A549 (cell line): ENCODE results near the gene ANK3.

ENCODE experiments used
- CEBPB ChIP-seq, 2 experiments: fragments of >200 bp in 1 of 2; sonication (Bioruptor Twin) in 1 of 2; formaldehyde crosslinking in 1 of 2; IDR thresholded peaks; 2 replicates each; pipeline ENCODE4 v1.6.1; 2012 to 2016
- CTCF ChIP-seq: fragments of >200 bp; sonication (Bioruptor Twin); formaldehyde crosslinking; IDR thresholded peaks from 3 replicates; pipeline ENCODE4 v1.5.1; 2016
- HOXA7 ChIP-seq: fragments of 250-450 bp; sonication (Bioruptor Pico); IDR thresholded peaks from 2 replicates; pipeline ENCODE4 v1.5.0; 2020; ENCODE audit warnings: mild to moderate bottlenecking, moderate library complexity
- POLR2A ChIP-seq: IDR thresholded peaks from 2 replicates; pipeline ENCODE4 v1.6.1; 2012; ENCODE audit warnings: mild to moderate bottlenecking, low read length
- RFX5 ChIP-seq: fragments of 450-650 bp; IDR thresholded peaks from 2 replicates; pipeline ENCODE4 v1.7.1; 2014; ENCODE audit warnings: antibody characterized with exemption, mild to moderate bottlenecking, moderate library complexity
- SMC3 ChIP-seq: fragments of >200 bp; sonication (Bioruptor Twin); formaldehyde crosslinking; IDR thresholded peaks from 3 replicates; pipeline ENCODE4 v1.6.1; 2018; ENCODE audit warnings: inconsistent platforms
- TF ChIP-seq, protein P1 (sequence below): fragments of 200-600 bp; sonication (generic); IDR thresholded peaks from 2 replicates; pipeline ENCODE4 v1.6.1; 2016; ENCODE audit warnings: antibody characterized with exemption, mild to moderate bottlenecking, moderate library complexity

GRCh38 chr10:60246382-60246781 is 143.3 kb downstream of the ANK3 start:
- TF ChIP-seq CTCF (no peak), CEBPB (IDR thresholded peaks at IDR 0.05) (no peak), HOXA7 (CRISPR knock-in tag) (no peak), RFX5 (no peak), SMC3 (no peak), POLR2A (no peak)
- TF ChIP-seq, protein P1, sequence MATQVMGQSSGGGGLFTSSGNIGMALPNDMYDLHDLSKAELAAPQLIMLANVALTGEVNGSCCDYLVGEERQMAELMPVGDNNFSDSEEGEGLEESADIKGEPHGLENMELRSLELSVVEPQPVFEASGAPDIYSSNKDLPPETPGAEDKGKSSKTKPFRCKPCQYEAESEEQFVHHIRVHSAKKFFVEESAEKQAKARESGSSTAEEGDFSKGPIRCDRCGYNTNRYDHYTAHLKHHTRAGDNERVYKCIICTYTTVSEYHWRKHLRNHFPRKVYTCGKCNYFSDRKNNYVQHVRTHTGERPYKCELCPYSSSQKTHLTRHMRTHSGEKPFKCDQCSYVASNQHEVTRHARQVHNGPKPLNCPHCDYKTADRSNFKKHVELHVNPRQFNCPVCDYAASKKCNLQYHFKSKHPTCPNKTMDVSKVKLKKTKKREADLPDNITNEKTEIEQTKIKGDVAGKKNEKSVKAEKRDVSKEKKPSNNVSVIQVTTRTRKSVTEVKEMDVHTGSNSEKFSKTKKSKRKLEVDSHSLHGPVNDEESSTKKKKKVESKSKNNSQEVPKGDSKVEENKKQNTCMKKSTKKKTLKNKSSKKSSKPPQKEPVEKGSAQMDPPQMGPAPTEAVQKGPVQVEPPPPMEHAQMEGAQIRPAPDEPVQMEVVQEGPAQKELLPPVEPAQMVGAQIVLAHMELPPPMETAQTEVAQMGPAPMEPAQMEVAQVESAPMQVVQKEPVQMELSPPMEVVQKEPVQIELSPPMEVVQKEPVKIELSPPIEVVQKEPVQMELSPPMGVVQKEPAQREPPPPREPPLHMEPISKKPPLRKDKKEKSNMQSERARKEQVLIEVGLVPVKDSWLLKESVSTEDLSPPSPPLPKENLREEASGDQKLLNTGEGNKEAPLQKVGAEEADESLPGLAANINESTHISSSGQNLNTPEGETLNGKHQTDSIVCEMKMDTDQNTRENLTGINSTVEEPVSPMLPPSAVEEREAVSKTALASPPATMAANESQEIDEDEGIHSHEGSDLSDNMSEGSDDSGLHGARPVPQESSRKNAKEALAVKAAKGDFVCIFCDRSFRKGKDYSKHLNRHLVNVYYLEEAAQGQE: no peak
